T47D (cell line): ENCODE data around the gene TMCO6.
"Not testable (repeated sequence)": the region's sequence is repeated elsewhere in the genome, so short reads cannot be mapped to it uniquely, and the experiment has no call there.

ENCODE experiments used
- DNase-seq, 2 experiments: peaks; one replicate each; pipeline versions ENCODE4 v3.0.0 to v3.0.0-alpha.2; 2011 to 2012; ENCODE audit warnings: low read depth in 1 of 2, low spot score in 1 of 2
- JUND ChIP-seq: IDR thresholded peaks from 2 replicates; pipeline ENCODE4 v1.6.1; 2012; ENCODE audit warnings: low read depth
- in situ Hi-C: cut with HindIII; loops from 2 replicates; pipeline ENCODE4 v1.10.0; 2016; ENCODE audit warnings: low sequenced_read_pairs, low pct_unique_long_range_greater_than_20kb

Gene TMCO6

DNA sequence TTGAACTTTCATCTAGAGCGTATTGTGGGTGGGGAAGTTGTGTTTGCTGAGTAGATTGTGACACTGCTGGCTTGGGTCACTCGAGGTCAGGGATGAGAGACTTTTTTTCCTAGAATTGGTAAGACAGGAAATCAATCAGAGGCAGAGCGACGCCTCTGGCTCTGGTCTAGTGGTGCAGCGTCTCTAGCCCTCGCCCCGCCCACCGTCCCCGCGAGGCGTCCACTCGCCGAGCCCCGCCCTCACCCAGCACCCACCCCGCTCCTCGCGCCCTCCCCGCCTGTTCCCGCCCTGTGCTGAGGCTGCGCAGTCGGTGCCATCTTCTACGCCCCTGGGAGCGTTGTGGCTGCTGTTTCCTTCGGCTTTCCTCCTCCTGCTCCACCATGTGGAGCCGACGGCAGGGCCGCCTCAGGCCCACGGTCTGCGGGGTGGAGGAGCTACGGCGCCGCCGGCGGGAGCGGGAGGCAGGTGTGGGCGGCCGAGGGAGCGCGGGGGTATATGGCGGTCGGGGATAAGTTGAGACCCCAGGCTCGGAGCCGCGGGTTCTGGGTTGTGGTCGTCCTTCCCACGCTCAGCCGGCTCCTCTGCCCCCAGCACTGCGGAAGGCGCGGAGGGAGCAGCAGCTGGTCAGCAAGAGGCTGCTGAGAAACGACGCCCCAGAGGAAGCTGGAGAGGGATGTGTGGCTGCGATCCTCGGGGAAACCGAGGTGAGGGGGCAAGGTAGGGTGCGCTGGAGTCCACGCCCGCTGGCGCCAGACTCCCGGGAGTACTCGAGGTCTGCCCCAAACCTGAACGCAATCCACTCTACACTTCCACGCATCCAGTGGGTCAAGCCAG lies at the start of gene TMCO6:
TMCO6 (plus strand) TSS at position 304 of the 834 bp plus-strand sequence; CDS start at position 381, 77 bp downstream.
- in situ Hi-C loops = no loop called here
- TF ChIP-seq JUND = no peak
- DNase-seq = peak; percentile 95 to 96

DNA sequence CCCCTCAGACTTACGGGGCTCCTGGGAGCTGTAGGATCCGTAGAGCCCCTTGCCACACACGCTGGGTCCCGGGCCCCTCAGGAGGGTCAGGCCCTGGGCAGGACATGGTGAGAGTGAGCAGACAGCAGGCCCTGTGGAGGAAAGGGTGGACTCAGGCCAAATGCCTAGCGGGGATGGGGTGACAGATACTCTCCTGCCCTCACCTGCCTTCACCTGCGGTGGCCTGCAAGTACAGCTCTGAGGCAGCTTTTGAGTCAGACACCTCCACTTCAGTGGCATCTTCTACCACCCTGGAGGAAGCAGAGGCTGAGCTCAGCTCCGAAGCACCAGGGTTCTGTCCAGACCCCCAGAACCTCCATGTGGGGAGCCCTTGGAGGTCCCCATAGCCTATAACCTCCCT lies 48.4 kb upstream of the TMCO6 start:
- no peak for TF ChIP-seq JUND
- DNase-seq = no peak
- in situ Hi-C loops = no loop called here

DNA sequence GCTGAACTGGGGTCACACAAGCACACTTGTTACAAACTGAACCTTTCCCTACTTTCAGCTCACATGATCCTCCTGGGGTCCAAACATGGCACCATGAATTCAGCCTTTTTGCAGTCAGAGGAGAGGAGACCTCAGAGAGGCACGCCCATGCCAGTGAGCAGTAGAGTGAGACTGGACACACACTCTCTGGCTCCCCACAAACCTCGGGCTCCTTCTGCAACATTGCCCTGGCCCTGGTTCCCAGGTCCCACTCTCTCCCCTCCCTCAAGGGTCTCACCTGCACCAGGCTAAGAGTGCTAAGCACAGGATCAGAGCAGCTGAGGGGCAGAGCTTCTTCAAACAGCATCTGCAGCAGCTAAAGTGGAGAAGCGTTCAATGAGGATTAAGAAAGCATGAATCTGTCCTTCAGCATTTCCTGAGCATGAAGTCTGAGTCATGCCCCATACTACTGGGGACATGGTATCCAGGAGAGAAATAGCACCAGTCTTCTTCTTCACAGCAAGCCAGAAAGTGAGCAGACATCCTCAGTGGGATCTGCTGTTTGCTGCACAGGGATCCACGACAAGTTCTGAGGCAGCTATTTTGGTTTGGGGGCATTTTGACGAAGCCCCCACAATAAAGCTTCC lies 47.4 kb upstream of the TMCO6 start:
- in situ Hi-C loops = no loop called here
- no peak for DNase-seq
- TF ChIP-seq JUND = no peak

DNA sequence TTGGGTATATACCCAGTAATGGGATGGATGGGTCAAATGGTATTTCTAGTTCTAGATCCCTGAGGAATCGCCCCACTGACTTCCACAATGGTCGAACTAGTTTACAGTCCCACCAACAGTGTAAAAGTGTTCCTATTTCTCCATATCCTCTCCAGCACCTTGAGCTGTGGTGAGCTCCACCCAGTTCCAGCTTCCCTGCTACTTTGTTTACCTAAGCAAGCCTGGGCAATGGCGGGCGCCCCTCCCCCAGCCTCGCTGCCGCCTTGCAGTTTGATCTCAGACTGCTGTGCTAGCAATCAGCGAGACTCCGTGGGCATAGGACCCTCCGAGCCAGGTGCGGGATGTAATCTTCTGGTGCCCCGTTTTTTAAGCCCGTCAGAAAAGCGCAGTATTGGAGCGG lies 46.2 kb upstream of the TMCO6 start:
- DNase-seq = peak in 1 of 2 experiments; percentile 48
- in situ Hi-C loops = not testable (repeated sequence)

DNA sequence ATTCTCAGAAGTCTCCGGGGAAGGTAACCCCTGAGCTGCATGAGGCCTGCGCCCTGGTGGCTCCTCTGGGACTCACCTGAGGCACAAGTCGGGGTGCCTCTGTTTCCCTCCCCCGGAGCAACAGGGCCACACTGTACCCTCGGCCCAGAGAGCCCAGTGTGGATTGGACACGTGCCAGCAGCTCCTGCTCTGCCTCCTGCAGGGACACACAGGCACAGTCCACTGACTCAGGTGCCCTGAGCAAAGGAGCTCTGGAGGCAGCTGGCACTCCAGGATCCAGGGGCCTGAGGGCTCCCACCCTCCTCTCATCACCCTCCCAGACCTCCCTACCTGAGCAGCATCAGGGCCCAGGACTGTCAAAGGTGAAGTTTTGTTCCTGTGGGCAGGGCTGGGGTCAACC lies 45.1 kb upstream of the TMCO6 start:
- no peak for DNase-seq
- no peak for TF ChIP-seq JUND
- in situ Hi-C loops = no loop called here

DNA sequence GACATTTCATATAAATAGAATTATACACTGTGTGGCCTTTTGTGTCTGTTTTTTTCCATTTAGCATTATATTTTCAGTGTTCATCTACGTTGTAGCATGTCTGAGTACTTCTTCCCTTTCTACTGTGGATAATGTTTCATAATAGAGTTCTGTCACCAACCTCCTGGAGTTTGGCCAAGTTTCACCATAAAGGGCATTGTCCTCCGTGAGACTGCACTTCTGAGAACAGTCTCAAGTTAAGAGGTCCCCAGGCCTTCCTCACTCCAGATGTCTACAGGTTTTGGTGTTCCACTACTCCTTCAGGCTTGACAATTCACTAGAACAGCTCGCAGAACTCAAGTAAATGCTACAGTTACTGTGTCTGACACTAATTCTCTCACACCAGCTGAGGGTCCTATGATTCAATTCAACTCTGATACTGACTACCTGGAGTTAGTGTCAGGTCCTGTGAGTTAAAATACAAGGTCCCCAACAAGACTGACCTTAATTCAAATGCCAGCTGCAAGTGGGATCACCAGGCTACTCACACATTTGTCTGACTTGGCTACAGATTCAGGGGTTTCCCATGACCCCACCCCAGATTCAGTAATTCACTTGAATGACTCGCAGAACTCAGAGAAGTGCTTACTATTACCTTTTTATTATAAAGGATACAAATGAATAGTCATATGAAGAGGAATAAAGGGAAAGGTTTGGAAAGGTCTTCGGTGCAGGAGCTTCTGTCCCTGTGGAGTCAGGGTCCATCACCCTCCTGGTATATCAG lies 43.5 kb upstream of the TMCO6 start:
- no peak for TF ChIP-seq JUND
- in situ Hi-C loops = no loop called here
- DNase-seq = peak in 1 of 2 experiments; percentile 37

DNA sequence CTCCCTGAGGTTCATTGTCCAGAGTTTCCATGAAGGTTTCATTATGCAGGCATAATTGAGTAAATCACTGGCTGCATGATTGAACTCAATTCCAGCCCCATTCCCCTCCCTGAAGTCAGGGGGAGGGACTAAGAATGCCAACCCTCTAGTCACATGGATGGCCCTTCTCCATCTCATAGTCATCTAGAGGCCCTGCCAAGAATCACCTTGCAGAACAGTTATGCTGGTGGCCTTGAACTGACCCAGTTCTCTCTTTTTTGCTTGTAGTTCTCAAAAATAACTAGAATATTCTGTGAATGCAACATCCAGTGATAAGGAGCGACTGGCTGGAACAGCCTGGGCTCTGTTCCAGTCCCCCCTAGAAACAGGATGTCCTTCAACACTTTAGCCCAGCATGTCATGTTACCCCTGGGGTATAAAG lies 42.9 kb upstream of the TMCO6 start:
- in situ Hi-C loops = no loop called here
- TF ChIP-seq JUND = no peak
- no peak for DNase-seq

DNA sequence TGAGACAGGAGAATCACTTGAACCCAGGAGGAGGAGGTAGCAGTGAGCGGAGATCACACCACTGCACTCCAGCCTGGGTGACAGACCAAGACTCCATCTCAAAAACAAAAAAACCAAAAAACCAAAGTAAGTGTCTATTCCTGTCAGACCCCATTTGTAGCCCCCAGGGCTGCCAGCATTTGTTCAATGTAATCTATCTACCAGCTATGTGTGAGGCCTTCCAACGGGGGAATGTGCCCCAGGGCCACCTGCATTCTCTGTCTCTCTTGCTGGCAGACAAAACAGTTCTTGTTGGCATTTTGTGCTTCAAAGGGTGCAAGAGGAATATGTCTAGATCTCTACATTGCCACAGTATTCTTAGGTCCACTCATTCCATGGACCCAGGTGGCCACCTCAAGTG lies 40.4 kb upstream of the TMCO6 start:
- in situ Hi-C loops = no loop called here
- TF ChIP-seq JUND = no peak
- no peak for DNase-seq

DNA sequence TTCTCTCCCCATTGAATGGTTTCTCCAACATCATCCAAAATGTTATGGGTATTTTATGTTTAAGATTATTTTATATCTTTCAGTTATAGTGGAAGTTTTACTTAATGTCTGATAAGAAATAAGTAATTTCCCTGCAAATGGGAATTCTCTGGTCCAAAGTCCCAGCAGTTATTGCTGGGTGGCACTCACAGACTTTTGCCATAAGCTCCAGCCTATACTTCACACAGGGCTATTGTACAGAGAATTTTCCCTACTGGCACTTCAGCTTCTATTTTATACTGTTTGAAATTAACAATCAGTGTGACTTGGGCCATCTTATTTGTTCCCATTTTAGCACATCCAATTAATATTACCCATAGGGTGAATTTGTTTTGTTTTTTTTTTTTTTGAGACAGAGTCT lies 39.2 kb upstream of the TMCO6 start:
- no peak for TF ChIP-seq JUND
- DNase-seq = no peak
- in situ Hi-C loops = no loop called here

DNA sequence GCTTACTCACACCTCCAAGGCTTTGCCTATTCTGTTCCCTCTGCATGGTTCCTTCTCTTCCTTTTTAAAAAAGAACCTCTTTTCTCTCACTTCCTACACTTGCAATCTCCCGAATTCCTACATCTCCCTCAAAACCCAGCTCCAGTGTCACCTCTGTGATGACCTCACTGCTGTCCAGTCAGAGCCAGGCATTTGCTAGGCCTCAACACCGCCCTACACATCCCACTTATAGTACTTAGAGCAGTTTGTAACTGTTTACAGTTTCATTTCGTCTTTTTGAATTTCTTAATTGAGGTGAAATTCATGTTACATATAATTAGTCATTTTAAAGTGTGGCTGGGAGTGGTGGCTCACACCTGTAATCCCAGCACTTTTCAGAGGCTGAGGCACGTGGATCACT lies 37.1 kb upstream of the TMCO6 start:
- in situ Hi-C loops = no loop called here
- TF ChIP-seq JUND = no peak
- no peak for DNase-seq

DNA sequence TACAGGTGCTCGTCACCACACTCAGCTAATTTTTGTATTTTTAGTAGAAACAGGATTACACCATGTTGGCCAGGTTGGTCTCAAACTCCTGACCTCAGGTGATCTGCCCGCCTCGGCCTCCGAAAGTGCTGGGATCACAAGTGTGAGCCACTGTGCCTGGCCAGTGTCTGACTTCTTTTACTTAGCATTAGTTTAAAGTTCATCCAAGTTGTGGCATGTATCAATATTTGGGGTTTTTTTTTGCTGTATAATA lies 35.9 kb upstream of the TMCO6 start:
- DNase-seq, in situ Hi-C loops: not testable (repeated sequence)

DNA sequence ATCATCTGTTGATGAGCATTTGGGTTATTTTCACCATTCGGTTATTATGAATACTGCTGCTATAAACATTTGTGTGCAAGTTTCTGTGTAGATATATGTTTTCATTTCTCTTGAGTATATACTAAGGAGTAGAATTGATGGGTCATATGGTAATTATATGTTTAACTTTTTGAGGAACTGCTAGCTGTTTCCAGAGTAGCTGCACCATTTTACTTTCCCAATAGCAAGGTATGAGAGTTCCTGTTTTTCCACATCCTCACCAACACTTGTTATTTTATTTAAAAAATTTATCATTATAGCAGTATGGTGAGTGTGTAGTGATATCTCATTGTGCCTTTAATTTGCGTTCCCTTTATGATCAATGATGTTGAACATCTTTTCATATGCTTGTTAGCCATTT lies 35.5 kb upstream of the TMCO6 start:
- TF ChIP-seq JUND = no peak
- no peak for DNase-seq
- in situ Hi-C loops = no loop called here

DNA sequence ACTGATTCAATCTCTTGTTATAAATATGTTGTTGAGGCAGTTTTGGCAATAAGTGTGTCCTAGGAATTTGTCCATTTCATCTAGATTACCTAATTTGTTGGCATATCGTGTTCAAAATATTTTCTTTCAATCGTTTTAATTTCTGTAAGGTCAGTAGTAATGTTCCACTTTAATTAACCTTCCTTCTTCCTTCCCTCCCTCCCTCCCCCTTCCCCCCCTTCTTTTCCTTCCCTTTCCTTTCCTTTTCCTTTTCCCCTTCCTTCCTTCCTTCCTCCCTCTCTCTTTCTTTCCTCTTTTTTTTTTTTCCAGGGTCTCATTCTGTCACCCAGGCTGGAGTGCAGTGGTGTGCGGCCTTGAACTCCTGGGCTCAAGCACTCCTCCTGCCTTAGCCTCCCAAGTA lies 33.4 kb upstream of the TMCO6 start:
- TF ChIP-seq JUND = no peak
- in situ Hi-C loops = no loop called here
- no peak for DNase-seq
